ENCODE measurements around the gene IGSF10. TPM values are rescaled to one million over a fixed set of nuclear protein-coding genes. Genes with fewer than 3 reads are reported as not detected.

The IGSF10 gene
- total RNA-seq, 1 experiment from 2014 or later: 0.24 TPM

- Histone ChIP-seq H3K27me3 (replicated peaks) (no peaks in the 10 kb centered on the region), H3K36me3 (no peaks in the 10 kb centered on the region), H3K4me1 (replicated peaks) (peaks cover 10% of the 10 kb centered on the region), H3K27ac (no peak overlapping the region), H3K4me3 (no peak overlapping the region), H3K9me3 (replicated peaks) (no peaks in the 10 kb centered on the region)
- peak; percentile 33 to 48 for DNase-seq (ENCODE audit: low read depth in 1 of 2, low spot score in 2 of 2)
Observed at GRCh38 chr3:151445273-151446001, 15.4 kb downstream of the IGSF10 start.

DNA sequence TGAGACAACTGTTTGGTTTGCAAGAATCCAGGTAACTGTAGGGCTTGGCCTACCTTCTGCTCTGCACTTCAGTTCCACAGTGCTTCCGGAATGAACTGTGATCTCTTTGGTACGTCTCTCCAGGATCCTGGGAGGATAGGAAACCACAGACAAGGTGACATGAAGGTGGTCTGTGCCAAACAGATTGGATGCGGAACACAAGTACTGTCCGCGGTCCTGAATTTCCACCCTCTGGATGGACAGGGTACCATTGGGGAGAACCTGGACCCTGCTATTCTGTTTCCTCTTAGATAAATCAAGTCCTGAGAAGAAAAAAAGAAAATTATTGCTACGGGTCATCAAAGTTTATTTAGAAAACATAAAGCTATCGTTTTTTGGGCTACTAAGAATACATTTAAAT, 17.3 kb downstream of the IGSF10 start:
- H3K9me3 ChIP-seq (replicated peaks): no peaks in the 10 kb centered on the region
- no peak for DNase-seq (ENCODE audit: low read depth in 1 of 2, low spot score in 2 of 2)
- no peak overlapping the region for H3K4me3 ChIP-seq
- no peak overlapping the region for H3K27ac ChIP-seq
- H3K4me1 ChIP-seq (replicated peaks): peaks cover 10% of the 10 kb centered on the region
- no peaks in the 10 kb centered on the region for H3K36me3 ChIP-seq
- no peaks in the 10 kb centered on the region for H3K27me3 ChIP-seq (replicated peaks)

GRCh38 chr3:151440940-151441339, 19.9 kb downstream of the IGSF10 start:
- Histone ChIP-seq H3K4me3 (no peak overlapping the region), H3K27me3 (replicated peaks) (no peaks in the 10 kb centered on the region), H3K4me1 (replicated peaks) (peaks cover 10% of the 10 kb centered on the region), H3K27ac (no peak overlapping the region), H3K36me3 (no peaks in the 10 kb centered on the region), H3K9me3 (replicated peaks) (no peaks in the 10 kb centered on the region)
- no peak for DNase-seq (ENCODE audit: low read depth in 1 of 2, low spot score in 2 of 2)

DNA sequence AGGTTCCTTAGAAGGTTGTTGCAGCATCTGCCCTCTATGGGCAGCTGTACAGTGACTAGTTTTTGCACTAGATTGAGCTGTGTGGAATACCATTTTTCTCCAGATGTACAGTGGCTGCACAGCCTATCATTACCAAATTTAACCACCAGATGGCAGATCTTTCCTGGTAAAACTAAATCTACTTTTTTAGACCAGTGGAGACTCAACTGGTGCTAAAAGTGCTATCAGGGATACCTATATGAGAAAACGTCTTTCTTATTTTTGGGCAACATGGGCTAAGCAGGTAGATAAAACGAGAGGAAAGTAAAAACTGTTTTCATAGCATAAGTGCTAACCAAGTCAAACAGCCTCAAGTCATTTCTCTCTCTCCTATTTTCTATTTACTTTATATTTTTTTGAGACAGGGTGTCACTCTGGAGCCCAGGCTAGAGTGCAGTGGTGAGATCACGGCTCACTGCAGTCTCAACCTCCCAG, 21.2 kb downstream of the IGSF10 start:
- H3K9me3 ChIP-seq (replicated peaks): no peaks in the 10 kb centered on the region
- H3K4me3 ChIP-seq: no peak overlapping the region
- H3K4me1 ChIP-seq (replicated peaks): peaks cover under 1% of the 10 kb centered on the region
- no peaks in the 10 kb centered on the region for H3K36me3 ChIP-seq
- no peaks in the 10 kb centered on the region for H3K27me3 ChIP-seq (replicated peaks)
- no peak overlapping the region for H3K27ac ChIP-seq
- peak in 1 of 2 experiments; percentile 64 for DNase-seq (ENCODE audit: low read depth in 1 of 2, low spot score in 2 of 2)

DNA sequence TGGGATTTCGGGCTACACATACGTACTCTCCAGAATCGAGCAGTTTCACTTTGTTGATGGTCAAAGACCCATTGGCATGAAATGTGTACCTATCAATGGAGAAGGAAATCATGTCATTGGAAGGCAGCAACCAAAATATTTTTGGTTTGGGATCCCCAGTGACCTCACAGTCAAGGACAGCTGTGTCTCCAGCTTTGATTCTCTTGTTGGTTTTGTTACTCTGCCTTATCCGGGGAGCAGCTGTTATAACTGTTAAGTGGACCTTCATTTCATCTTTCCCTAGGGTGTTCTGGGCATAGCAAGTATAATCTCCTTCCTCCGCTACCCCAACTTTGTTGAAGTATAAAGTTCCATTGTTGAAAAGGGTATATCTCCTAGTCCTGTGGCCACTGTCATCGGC, 23.0 kb downstream of the IGSF10 start:
- no peaks in the 10 kb centered on the region for H3K36me3 ChIP-seq
- H3K27me3 ChIP-seq (replicated peaks): no peaks in the 10 kb centered on the region
- no peak for DNase-seq (ENCODE audit: low read depth in 1 of 2, low spot score in 2 of 2)
- no peak overlapping the region for H3K27ac ChIP-seq
- no peaks in the 10 kb centered on the region for H3K9me3 ChIP-seq (replicated peaks)
- H3K4me1 ChIP-seq (replicated peaks): peaks cover 5% of the 10 kb centered on the region
- H3K4me3 ChIP-seq: no peak overlapping the region

GRCh38 chr3:151436675-151437446, 24.0 kb downstream of the IGSF10 start:
- Histone ChIP-seq H3K4me3 (no peak overlapping the region), H3K27ac (no peak overlapping the region), H3K9me3 (replicated peaks) (no peaks in the 10 kb centered on the region), H3K27me3 (replicated peaks) (no peaks in the 10 kb centered on the region), H3K36me3 (no peaks in the 10 kb centered on the region), H3K4me1 (replicated peaks) (peaks cover 12% of the 10 kb centered on the region)
- DNase-seq (ENCODE audit: low read depth in 1 of 2, low spot score in 2 of 2): no peak

GRCh38 chr3:151434151-151434890, 26.5 kb downstream of the IGSF10 start:
- H3K4me3 ChIP-seq: no peak overlapping the region
- no peaks in the 10 kb centered on the region for H3K27me3 ChIP-seq (replicated peaks)
- H3K27ac ChIP-seq: peak overlapping the region; percentile 50
- H3K36me3 ChIP-seq: no peaks in the 10 kb centered on the region
- no peak for DNase-seq (ENCODE audit: low read depth in 1 of 2, low spot score in 2 of 2)
- H3K9me3 ChIP-seq (replicated peaks): no peaks in the 10 kb centered on the region
- H3K4me1 ChIP-seq (replicated peaks): peaks cover 17% of the 10 kb centered on the region

GRCh38 chr3:151432616-151433372, 28.1 kb downstream of the IGSF10 start:
- H3K27ac ChIP-seq: no peak overlapping the region
- H3K4me3 ChIP-seq: no peak overlapping the region
- H3K9me3 ChIP-seq (replicated peaks): no peaks in the 10 kb centered on the region
- peaks cover 17% of the 10 kb centered on the region for H3K4me1 ChIP-seq (replicated peaks)
- no peak for DNase-seq (ENCODE audit: low read depth in 1 of 2, low spot score in 2 of 2)
- H3K27me3 ChIP-seq (replicated peaks): no peaks in the 10 kb centered on the region
- no peaks in the 10 kb centered on the region for H3K36me3 ChIP-seq

- H3K4me1 ChIP-seq (replicated peaks): peaks cover 17% of the 10 kb centered on the region
- H3K27ac ChIP-seq: no peak overlapping the region
- no peaks in the 10 kb centered on the region for H3K27me3 ChIP-seq (replicated peaks)
- H3K4me3 ChIP-seq: no peak overlapping the region
- DNase-seq (ENCODE audit: low read depth in 1 of 2, low spot score in 2 of 2): peak; percentile 58 to 75
- no peaks in the 10 kb centered on the region for H3K9me3 ChIP-seq (replicated peaks)
- no peaks in the 10 kb centered on the region for H3K36me3 ChIP-seq
Observed at GRCh38 chr3:151431940-151432339, 28.9 kb downstream of the IGSF10 start.

GRCh38 chr3:151430821-151431484, 29.9 kb downstream of the IGSF10 start:
- Histone ChIP-seq H3K4me1 (replicated peaks) (peaks cover 17% of the 10 kb centered on the region), H3K9me3 (replicated peaks) (no peaks in the 10 kb centered on the region), H3K4me3 (no peak overlapping the region), H3K27ac (no peak overlapping the region), H3K36me3 (no peaks in the 10 kb centered on the region), H3K27me3 (replicated peaks) (no peaks in the 10 kb centered on the region)
- DNase-seq (ENCODE audit: low read depth in 1 of 2, low spot score in 2 of 2): no peak

- H3K27ac ChIP-seq: no peak overlapping the region
- DNase-seq (ENCODE audit: low read depth in 1 of 2, low spot score in 2 of 2): no peak
Observed at GRCh38 chr3:151428386-151428785, 32.5 kb downstream of the IGSF10 start.

DNA sequence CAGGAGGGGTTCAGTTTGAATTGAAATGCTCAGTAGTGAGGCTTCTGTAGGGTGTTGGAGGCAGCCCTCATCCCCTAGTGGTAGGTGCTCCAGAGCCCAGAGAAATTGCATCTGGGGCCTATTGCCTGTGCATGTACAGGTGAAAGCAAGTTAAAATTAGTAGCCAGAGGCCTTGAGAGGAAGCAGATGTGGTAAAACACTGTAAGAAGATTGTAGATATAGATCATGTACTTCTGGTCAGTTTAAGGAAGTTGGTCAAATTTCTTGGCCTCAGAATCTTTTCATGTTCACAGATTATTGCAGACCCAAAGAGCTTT, 34.6 kb downstream of the IGSF10 start:
- Histone ChIP-seq H3K27me3 (replicated peaks) (no peaks in the 10 kb centered on the region), H3K27ac (no peak overlapping the region), H3K36me3 (no peaks in the 10 kb centered on the region), H3K4me3 (no peak overlapping the region), H3K9me3 (replicated peaks) (no peaks in the 10 kb centered on the region), H3K4me1 (replicated peaks) (peaks cover 17% of the 10 kb centered on the region)
- DNase-seq (ENCODE audit: low read depth in 1 of 2, low spot score in 2 of 2): no peak

More at GRCh38 chr3:151428386-151428785, 32.5 kb downstream of the IGSF10 start:
- Histone ChIP-seq H3K36me3 (no peaks in the 10 kb centered on the region), H3K4me1 (replicated peaks) (peaks cover 28% of the 10 kb centered on the region), H3K9me3 (replicated peaks) (no peaks in the 10 kb centered on the region), H3K27me3 (replicated peaks) (no peaks in the 10 kb centered on the region), H3K4me3 (no peak overlapping the region)

Measured in SJSA1 (cell line).